ENCODE measurements around the gene ST8SIA6.

DNA sequence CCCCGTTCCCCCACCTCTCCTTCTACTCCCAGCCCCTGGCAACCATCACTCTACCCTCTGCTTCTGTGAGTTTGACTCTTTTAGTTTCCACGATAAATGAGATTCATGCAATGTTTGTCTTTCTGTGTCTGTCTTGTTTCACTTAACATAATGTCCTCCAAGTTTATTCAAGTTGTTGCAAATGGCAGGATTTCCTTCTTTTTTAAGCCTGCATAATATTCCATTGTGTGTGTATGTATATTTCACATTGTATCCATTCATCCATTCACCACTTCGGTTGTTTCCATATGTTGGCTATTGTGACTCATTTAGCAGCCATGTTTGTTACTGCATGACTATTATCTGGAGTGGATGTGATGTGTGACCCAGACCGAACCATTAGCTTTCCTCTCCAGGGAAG lies 162.0 kb downstream of the ST8SIA6 start:
- TF ChIP-seq, protein P1, sequence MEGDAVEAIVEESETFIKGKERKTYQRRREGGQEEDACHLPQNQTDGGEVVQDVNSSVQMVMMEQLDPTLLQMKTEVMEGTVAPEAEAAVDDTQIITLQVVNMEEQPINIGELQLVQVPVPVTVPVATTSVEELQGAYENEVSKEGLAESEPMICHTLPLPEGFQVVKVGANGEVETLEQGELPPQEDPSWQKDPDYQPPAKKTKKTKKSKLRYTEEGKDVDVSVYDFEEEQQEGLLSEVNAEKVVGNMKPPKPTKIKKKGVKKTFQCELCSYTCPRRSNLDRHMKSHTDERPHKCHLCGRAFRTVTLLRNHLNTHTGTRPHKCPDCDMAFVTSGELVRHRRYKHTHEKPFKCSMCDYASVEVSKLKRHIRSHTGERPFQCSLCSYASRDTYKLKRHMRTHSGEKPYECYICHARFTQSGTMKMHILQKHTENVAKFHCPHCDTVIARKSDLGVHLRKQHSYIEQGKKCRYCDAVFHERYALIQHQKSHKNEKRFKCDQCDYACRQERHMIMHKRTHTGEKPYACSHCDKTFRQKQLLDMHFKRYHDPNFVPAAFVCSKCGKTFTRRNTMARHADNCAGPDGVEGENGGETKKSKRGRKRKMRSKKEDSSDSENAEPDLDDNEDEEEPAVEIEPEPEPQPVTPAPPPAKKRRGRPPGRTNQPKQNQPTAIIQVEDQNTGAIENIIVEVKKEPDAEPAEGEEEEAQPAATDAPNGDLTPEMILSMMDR (IDR thresholded peaks at IDR 0.05 in 2 of 3, conservative IDR thresholded peaks at IDR 0.05 in 1 of 3; ENCODE audit: insufficient read depth in 2 of 3, low read depth in 1 of 3, low read length in 3 of 3), result no peak
- TF ChIP-seq NFIC (IDR thresholded peaks at IDR 0.05) (no peak), FOXK2 (conservative IDR thresholded peaks at IDR 0.05 in 1 of 2, IDR thresholded peaks at IDR 0.05 in 1 of 2; ENCODE audit: low read depth in 2 of 2) (no peak), SIN3A (IDR thresholded peaks at IDR 0.05; ENCODE audit: borderline replicate concordance in 2 of 2, control insufficient read depth in 1 of 2, low read depth in 2 of 2, low read length in 2 of 2) (no peak), CEBPB (tag; IDR thresholded peaks at IDR 0.05) (no peak)
- TF ChIP-seq, protein P2, sequence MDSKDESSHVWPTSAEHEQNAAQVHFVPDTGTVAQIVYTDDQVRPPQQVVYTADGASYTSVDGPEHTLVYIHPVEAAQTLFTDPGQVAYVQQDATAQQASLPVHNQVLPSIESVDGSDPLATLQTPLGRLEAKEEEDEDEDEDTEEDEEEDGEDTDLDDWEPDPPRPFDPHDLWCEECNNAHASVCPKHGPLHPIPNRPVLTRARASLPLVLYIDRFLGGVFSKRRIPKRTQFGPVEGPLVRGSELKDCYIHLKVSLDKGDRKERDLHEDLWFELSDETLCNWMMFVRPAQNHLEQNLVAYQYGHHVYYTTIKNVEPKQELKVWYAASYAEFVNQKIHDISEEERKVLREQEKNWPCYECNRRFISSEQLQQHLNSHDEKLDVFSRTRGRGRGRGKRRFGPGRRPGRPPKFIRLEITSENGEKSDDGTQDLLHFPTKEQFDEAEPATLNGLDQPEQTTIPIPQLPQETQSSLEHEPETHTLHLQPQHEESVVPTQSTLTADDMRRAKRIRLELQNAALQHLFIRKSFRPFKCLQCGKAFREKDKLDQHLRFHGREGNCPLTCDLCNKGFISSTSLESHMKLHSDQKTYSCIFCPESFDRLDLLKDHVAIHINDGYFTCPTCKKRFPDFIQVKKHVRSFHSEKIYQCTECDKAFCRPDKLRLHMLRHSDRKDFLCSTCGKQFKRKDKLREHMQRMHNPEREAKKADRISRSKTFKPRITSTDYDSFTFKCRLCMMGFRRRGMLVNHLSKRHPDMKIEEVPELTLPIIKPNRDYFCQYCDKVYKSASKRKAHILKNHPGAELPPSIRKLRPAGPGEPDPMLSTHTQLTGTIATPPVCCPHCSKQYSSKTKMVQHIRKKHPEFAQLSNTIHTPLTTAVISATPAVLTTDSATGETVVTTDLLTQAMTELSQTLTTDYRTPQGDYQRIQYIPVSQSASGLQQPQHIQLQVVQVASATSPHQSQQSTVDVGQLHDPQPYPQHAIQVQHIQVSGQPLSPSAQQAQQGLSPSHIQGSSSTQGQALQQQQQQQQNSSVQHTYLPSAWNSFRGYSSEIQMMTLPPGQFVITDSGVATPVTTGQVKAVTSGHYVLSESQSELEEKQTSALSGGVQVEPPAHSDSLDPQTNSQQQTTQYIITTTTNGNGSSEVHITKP (IDR thresholded peaks at IDR 0.05; ENCODE audit: partially characterized antibody), result peak; percentile 40

Measured in K562 (cell line).